Activated T-cell treated with anti-CD3 and anti-CD28 coated beads, Interleukin-2, amount 50 U/mL, for 1 hour (primary cell): ENCODE results near the gene SPINDOC.
A peak's percentile ranks its signal among the peaks of the same experiment; 100 is the strongest.
"Not testable (repeated sequence)": the region's sequence is repeated elsewhere in the genome, so short reads cannot be mapped to it uniquely, and the experiment has no call there.

Experiments used
- DNase-seq: peaks from one replicate; pipeline ENCODE4 v3.0.0-alpha.2; 2020

The SPINDOC gene

GRCh38 chr11:63791495-63792167, 21.6 kb upstream of the SPINDOC start:
- no peak for DNase-seq

- no peak for DNase-seq
Measured at GRCh38 chr11:63793161-63793560, 20.1 kb upstream of the SPINDOC start.

- no peak for DNase-seq
Measured at GRCh38 chr11:63795066-63795465, 18.2 kb upstream of the SPINDOC start.

- DNase-seq: no peak
Measured at GRCh38 chr11:63800921-63801320, 12.3 kb upstream of the SPINDOC start.

- no peak for DNase-seq
Measured at GRCh38 chr11:63802637-63803414, 10.4 kb upstream of the SPINDOC start.

GRCh38 chr11:63804259-63804658, 9.0 kb upstream of the SPINDOC start:
- no peak for DNase-seq

GRCh38 chr11:63805844-63806415, 7.3 kb upstream of the SPINDOC start:
- DNase-seq: no peak

GRCh38 chr11:63810383-63810782, 2.9 kb upstream of the SPINDOC start:
- not testable (repeated sequence) for DNase-seq

GRCh38 chr11:63811522-63811921, 1.7 kb upstream of the SPINDOC start:
- DNase-seq: no peak

GRCh38 chr11:63813563-63814382, 517 bp downstream of the SPINDOC start:
- peak; percentile 39 for DNase-seq

GRCh38 chr11:63814383-63814736, 1.1 kb downstream of the SPINDOC start:
- no peak for DNase-seq

GRCh38 chr11:63816166-63816565, 2.9 kb downstream of the SPINDOC start:
- DNase-seq: no peak

GRCh38 chr11:63816732-63817131, 3.5 kb downstream of the SPINDOC start:
- no peak for DNase-seq

GRCh38 chr11:63817758-63818498, 4.7 kb downstream of the SPINDOC start:
- DNase-seq: no peak

GRCh38 chr11:63818609-63819008, 5.4 kb downstream of the SPINDOC start:
- DNase-seq: no peak

- DNase-seq: no peak
Measured at GRCh38 chr11:63821411-63821810, 8.2 kb downstream of the SPINDOC start.

GRCh38 chr11:63826471-63827190, 13.4 kb downstream of the SPINDOC start:
- DNase-seq: no peak

GRCh38 chr11:63829823-63830489, 16.7 kb downstream of the SPINDOC start:
- no peak for DNase-seq

- no peak for DNase-seq
Measured at GRCh38 chr11:63831326-63831725, 18.1 kb downstream of the SPINDOC start.

GRCh38 chr11:63832336-63832735, 19.1 kb downstream of the SPINDOC start:
- DNase-seq: no peak

GRCh38 chr11:63833048-63833447, 19.8 kb downstream of the SPINDOC start:
- no peak for DNase-seq
